ENCODE results near the gene CENPM. TPM values are rescaled to one million over a fixed set of nuclear protein-coding genes. Genes with fewer than 3 reads are reported as not detected.
A peak's percentile ranks its signal among the peaks of the same experiment; 100 is the strongest.

Gene CENPM
- total and polyA plus RNA-seq, 9 of the 15 experiments (the other 6 are each of a cell fraction or from before 2014, with no cell fraction given) = 11.3 to 67.7 (median 32.3) TPM

GRCh38 chr22:41917903-41918791, 28.8 kb downstream of the CENPM start (continued):
- TF ChIP-seq ZFP91 (CRISPR knock-in tag; IDR thresholded peaks at IDR 0.05) (no peak), KDM1A (IDR thresholded peaks at IDR 0.05) (no peak)

- POLR2A ChIA-PET = no interaction called here
- WGBS (ENCODE audit: insufficient coverage, low coverage, missing lambda C conversion rate) = 49% methylated on average over 5 of the region's 11 CpGs
- ATAC-seq (no peak), DNase-seq (ENCODE audit: extremely low read depth in 1 of 4, low spot score in 3 of 4) (no peak), FAIRE-seq (no peak)
- CTCF ChIA-PET (ENCODE audit: low intra/inter-chr PET ratio) = no interaction called here
- Histone ChIP-seq H3K4me1 (replicated peaks in 1 of 2; ENCODE audit: control insufficient read depth in 2 of 2, insufficient read depth in 2 of 2, low read length in 2 of 2) (peaks cover 6 to 48% of the 10 kb centered on the region in 2 experiments; a peak in 3 of 5 replicates), H3K9me1 (ENCODE audit: control insufficient read depth, insufficient read depth, low read length) (no peaks in the 10 kb centered on the region), H3K27ac (ENCODE audit: extremely low read depth, low read depth, low read length) (no peak overlapping the region), H3K4me3 (no peak overlapping the region), H3K27me3 (ENCODE audit: control insufficient read depth in 2 of 2, insufficient read depth in 2 of 2, low read length in 2 of 2) (0 out of 5 replicates have a peak, but pooled peaks cover 0 to 4% of the 10 kb centered on the region in 2 experiments), H3K79me2 (ENCODE audit: control insufficient read depth, insufficient read depth, low read length) (no peaks in the 10 kb centered on the region), H3K9me3 (replicated peaks; ENCODE audit: control insufficient read depth, insufficient read depth, low read depth, low read length) (no peaks in the 10 kb centered on the region), H3K36me3 (ENCODE audit: control insufficient read depth, insufficient read depth, low read length) (no peaks in the 10 kb centered on the region), H3K9ac (ENCODE audit: insufficient read depth in 1 of 2, low read depth in 2 of 2, low read length in 2 of 2) (peak overlapping the region in 1 of 2 experiments; percentile 68; a peak in 1 of 4 replicates), H4K20me1 (replicated peaks; ENCODE audit: control insufficient read depth, insufficient read depth, low read length) (peaks cover 9% of the 10 kb centered on the region; the same call in 1 of the 2 replicates), H2AFZ (ENCODE audit: low read depth, low read length) (no peak overlapping the region), H3K4me2 (ENCODE audit: insufficient read depth, low read length) (no peak overlapping the region)
- in situ Hi-C loops (cut with MboI) (no loop called here), intact Hi-C loops (cut with micrococcal nuclease) (no loop called here)
- no TSS peak for BruUV-seq (replicated peaks)
- TF ChIP-seq PCBP1 (IDR thresholded peaks at IDR 0.05; ENCODE audit: low read depth, low read length, poor library complexity, severe bottlenecking) = no peak
- TF ChIP-seq ESRRB (CRISPR knock-in tag; IDR thresholded peaks at IDR 0.05; ENCODE audit: borderline replicate concordance) = no peak
- no peak for TF ChIP-seq ELK1 (CRISPR knock-in tag; IDR thresholded peaks at IDR 0.05)
- TF ChIP-seq HMGXB4 (CRISPR knock-in tag; IDR thresholded peaks at IDR 0.05) = no peak
- no peak for TF ChIP-seq KDM5B (IDR thresholded peaks at IDR 0.05; ENCODE audit: insufficient replicate concordance, low read depth, low read length)
- TF ChIP-seq CTCFL (IDR thresholded peaks at IDR 0.05; ENCODE audit: borderline replicate concordance, insufficient read depth, low read depth, low read length, poor library complexity, severe bottlenecking) = no peak
- no peak for TF ChIP-seq BCOR (IDR thresholded peaks at IDR 0.05)
- TF ChIP-seq FIP1L1 (IDR thresholded peaks at IDR 0.05; ENCODE audit: low read depth, low read length, poor library complexity, severe bottlenecking) = no peak
Measured at GRCh38 chr22:41917375-41917902, 29.5 kb downstream of the CENPM start.

Measured in K562 (cell line).